NCI-H2107 (cell line): ENCODE measurements around the gene DSCAM.

Source experiments
- DNase-seq: peaks from one replicate; lab custom pipeline; 2025; lab: John Stamatoyannopoulos, UW

The DSCAM gene

GRCh38 chr21:40553781-40554180 lies 293.2 kb downstream of the DSCAM start:
- no peak for DNase-seq

GRCh38 chr21:40547906-40548513 lies 298.9 kb downstream of the DSCAM start:
- DNase-seq: peak; percentile 61

- DNase-seq: no peak
These were observed 300.3 kb downstream of the DSCAM start for GRCh38 chr21:40546647-40547046.

GRCh38 chr21:40540216-40540615 lies 306.7 kb downstream of the DSCAM start:
- no peak for DNase-seq

DNA sequence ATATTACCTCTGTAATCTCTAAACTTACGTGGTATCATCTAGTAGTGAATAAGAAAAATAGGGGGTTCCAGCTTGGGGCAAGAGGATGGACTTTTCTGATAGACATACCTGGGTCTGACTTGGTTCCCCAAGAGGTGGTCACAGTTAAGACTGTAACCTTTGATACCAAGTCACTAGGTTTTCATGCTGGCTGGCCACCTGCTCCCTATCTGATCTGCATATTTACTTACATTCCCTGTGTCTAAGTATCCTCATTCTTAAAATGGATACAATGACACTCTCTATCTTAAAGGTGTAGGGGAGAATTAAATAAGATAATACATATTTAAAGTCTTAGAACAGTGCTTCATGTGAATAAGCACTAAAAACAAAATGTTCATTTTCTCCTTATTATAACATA lies 312.1 kb downstream of the DSCAM start:
- no peak for DNase-seq

DNA sequence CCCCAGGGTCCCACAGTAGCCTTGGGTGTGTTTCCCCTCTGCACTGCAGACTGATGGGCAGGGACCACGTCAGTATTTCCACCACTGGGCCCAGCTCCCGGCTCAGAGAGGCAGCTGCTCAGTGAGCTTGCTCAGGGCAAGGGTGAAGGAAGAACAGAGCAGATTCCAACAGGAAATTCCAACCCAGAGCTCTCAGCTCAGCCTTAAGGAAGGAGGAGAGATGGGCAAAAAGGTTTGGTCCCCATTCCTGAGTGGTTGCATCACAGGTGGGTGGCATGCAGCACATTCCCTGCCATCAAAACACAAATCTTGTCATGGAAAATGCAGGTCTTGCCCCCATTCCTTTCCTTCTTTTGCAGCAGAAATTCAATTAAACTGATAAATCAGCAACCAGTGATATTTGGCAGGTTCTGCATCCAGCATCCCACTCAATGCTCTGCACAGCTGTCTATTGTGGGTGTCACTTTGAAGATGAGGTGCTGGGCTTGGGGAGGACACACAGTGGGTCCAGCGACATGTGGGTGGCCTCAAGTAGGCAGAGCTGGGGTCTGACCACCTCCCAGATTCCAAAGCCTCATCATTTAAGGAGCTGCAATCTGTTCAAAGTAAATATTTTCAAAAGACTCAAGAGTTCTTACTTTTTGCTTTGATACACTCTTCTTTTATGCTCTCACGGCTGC lies 315.4 kb downstream of the DSCAM start:
- no peak for DNase-seq

DNA sequence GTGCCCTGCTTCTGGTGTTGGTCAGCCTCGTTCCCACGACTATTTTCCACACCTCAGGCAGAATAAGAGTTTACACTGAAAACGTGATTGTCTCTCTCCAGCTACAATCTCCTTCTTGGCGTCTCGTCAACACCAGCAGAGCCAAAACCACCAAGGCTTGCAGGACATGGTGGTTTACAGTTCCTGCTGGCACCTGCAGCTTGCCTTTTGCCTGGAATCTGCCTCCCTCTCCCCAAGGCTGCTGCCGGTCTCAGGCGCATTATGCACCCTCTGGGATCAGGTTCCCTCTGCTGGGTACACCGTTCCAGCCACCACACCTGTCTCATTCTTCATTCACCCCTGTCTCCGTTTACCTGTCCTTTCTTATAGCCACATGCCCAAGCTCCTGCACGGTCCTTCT lies 315.9 kb downstream of the DSCAM start:
- DNase-seq: no peak

GRCh38 chr21:40517646-40518045 lies 329.3 kb downstream of the DSCAM start:
- no peak for DNase-seq

GRCh38 chr21:40516335-40516734 lies 330.6 kb downstream of the DSCAM start:
- no peak for DNase-seq

DNA sequence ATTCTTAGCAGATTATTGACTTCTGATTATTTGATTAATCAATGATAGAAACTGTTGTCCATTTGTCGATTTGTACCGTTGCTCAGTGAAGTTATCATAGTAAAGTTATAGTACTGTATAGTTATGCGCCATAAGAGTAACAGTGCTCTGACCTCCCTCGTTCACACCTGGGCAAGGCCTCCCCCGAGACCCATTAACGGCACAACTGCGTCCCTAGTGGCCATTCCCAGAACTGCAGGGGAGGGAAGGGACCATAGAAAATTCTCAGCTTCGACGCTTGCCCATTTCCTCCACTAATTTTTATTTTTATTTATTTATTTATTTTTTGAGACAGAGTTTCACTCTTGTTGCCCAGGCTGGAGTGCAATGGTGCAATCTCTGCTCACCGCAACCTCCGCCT lies 334.4 kb downstream of the DSCAM start:
- DNase-seq: no peak

- DNase-seq: no peak
These were observed 339.0 kb downstream of the DSCAM start for GRCh38 chr21:40507978-40508377.

DNA sequence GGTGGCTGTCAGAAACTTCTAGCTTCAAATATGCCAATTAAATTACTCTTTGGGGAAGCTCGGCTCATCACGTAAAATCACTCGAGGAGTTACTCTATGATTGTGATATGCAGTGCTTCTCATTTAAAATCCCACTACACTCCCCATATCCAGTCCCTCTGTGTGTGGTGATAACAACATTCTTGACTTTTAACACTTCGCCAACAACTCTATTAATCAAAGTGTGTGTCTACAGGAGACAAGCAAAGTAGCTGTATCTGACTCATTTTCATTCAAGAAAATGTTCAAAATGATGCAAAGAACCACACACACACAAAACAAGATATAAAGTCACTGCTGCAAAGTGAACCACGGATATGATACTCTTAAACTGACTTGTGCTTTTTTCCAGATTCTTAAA lies 341.3 kb downstream of the DSCAM start:
- DNase-seq: no peak

DNA sequence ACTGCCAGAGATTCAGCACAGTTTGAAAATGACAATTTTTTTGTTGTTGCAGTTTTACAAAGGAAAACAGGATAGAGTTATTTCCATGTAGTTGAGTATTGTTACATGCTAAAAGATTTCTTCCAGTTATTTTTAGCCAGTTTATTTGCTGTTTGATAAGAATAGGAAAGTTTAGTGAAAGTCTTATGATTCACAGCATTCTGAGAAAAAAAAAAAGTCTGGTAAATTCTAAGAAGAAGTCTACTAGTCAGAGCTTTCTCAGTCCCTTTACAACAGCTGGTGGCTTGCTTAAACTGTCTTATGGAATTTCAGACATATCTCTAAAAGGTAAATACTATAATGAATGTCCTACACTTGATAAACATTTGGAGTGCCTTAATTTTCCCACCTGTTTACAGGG lies 341.7 kb downstream of the DSCAM start:
- DNase-seq: no peak

DNA sequence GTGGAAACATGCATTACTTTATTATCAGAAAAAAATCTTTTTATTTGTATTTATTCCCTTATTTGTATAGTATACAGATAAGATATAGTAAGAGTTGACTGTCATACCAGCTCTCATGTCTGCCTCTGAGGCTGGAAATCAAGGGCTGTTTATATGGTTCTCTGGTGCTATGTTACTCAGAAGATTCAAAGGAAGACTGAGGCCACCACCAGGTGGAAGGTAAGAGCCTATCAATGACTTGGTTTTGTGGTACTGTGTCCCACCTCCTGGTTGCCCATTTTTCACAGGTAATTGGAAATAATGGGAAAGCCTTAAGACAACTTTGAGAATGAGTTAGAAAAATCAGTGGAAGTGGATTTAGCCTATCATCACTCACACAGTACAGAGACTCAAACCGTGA lies 342.1 kb downstream of the DSCAM start:
- no peak for DNase-seq

DNA sequence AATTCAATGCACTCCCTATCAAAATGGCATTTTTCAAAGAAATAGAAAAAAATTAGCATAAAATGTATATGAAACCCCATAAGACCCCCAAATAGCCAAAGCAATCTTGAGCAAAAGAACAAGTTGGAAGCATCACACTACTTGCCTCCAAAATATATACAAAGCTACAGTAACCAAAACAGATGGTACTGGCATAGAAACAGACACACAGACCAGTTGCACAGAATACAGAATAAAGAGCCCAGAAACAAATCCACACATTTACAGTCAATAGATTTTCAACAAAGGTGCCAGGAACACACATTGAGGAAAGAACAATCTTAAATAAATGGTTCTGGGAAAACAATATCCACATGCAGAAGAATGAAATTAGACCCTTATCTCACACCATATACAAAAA lies 350.8 kb downstream of the DSCAM start:
- no peak for DNase-seq

GRCh38 chr21:40490408-40490807 lies 356.6 kb downstream of the DSCAM start:
- DNase-seq: no peak

DNA sequence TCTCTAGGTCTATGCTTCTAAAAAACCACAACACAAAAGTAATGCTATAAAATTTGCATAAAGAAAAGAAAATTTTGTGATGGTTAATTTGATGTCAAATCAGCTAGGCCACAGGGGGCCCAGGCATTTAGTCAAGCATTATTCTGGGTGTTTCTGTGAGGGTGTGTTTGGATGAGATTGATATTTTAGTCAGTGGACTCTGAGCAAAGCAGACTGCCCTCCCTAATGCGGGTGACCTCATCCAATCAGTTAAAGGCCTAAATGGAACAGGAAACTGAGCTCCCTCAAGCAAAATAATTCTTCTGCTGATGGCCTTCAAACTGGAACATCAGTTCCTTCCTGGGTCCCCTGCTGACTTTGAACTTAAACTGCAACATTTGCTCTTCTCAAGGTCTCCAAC lies 358.0 kb downstream of the DSCAM start:
- DNase-seq: no peak

- no peak for DNase-seq
These were observed 365.2 kb downstream of the DSCAM start for GRCh38 chr21:40481764-40482163.

- no peak for DNase-seq
These were observed 372.4 kb downstream of the DSCAM start for GRCh38 chr21:40474513-40474912.

- DNase-seq: no peak
These were observed 374.9 kb downstream of the DSCAM start for GRCh38 chr21:40472013-40472412.

DNA sequence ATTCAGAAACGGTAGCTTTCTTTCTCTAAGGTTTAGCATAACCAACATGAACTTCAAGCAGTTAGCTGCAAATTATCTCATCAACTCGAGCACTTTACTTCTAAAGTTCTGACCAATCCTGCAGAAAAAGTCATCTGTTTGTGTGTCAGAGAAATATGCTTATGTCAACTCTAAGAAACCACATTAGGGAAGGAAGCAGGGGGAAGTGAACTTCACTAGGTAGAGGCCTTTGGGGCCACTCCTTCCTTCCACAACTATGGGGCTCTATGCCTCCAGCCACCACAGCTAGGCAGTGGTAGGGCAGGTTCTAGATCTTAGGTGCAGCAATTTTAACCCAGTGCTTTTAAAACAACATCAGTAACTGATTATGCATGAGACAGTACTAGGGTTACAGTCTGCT lies 375.9 kb downstream of the DSCAM start:
- DNase-seq: no peak

GRCh38 chr21:40466893-40467483 lies 380.0 kb downstream of the DSCAM start:
- no peak for DNase-seq

GRCh38 chr21:40465382-40465781 lies 381.6 kb downstream of the DSCAM start:
- no peak for DNase-seq

- DNase-seq: no peak
These were observed 383.8 kb downstream of the DSCAM start for GRCh38 chr21:40463176-40463575.
